CD14-positive monocyte (primary cell): ENCODE results near the gene CASS4. TPM values are rescaled to one million over a fixed set of nuclear protein-coding genes. Genes with fewer than 3 reads are reported as not detected.

ENCODE experiments used
- DNase-seq, 3 donors: peaks; one replicate each; pipeline ENCODE4 v3.0.0-alpha.2; 2011 to 2022
- H2AFZ ChIP-seq: 2 replicates; pipeline ENCODE4 v1.6.0; 2012; ENCODE audit warnings: mild to moderate bottlenecking, low read depth, low read length, inconsistent platforms; ENCODE audit not compliant: insufficient read depth, poor library complexity, severe bottlenecking
- H3K27ac ChIP-seq, 2 donors: 1 replicate in 1 of 2; 2 replicates in 1 of 2; pipeline ENCODE4 v1.5.1; 2012 to 2013; ENCODE audit warnings: low read length in 2 of 2, control low read depth in 1 of 2, inconsistent platforms in 1 of 2, low read depth in 1 of 2, mild to moderate bottlenecking in 1 of 2
- H3K27me3 ChIP-seq, 2 donors: one replicate each; pipeline versions ENCODE4 v1.6.0 to v1.6.1; 2011 to 2013; ENCODE audit warnings: low read length in 2 of 2; ENCODE audit not compliant: control insufficient read depth in 2 of 2, insufficient read depth in 2 of 2
- H3K36me3 ChIP-seq, 2 donors: replicated peaks in 1 of 2; 1 replicate in 1 of 2; 2 replicates in 1 of 2; pipeline versions ENCODE4 v1.5.1 to v1.6.1; 2012 to 2013; ENCODE audit warnings: low read length in 2 of 2, control low read depth in 1 of 2, inconsistent platforms in 1 of 2, mild to moderate bottlenecking in 1 of 2; ENCODE audit not compliant: insufficient read depth in 2 of 2, control insufficient read depth in 1 of 2
- H3K4me1 ChIP-seq, 2 donors: 1 replicate in 1 of 2; 2 replicates in 1 of 2; pipeline versions ENCODE4 v1.5.1 to v1.6.1; 2012 to 2013; ENCODE audit warnings: low read length in 2 of 2, control low read depth in 1 of 2, inconsistent platforms in 1 of 2, mild to moderate bottlenecking in 1 of 2, moderate library complexity in 1 of 2; ENCODE audit not compliant: insufficient read depth in 2 of 2, control insufficient read depth in 1 of 2
- H3K4me2 ChIP-seq: replicated peaks from 2 replicates; pipeline ENCODE3; 2012; ENCODE audit warnings: low read length, moderate library complexity, mild to moderate bottlenecking; ENCODE audit not compliant: poor library complexity, severe bottlenecking; ENCODE audit errors: extremely low read depth
- H3K4me3 ChIP-seq, 3 experiments: fragments of 200-600 bp in 1 of 3; sonication (generic) in 1 of 3; replicated peaks in 1 of 3; 1 replicate in 2 of 3; 2 replicates in 1 of 3; pipeline ENCODE4 v1.5.1; 2011 to 2013; ENCODE audit warnings: low read length in 3 of 3, mild to moderate bottlenecking in 3 of 3, control low read depth in 2 of 3, low read depth in 2 of 3, inconsistent platforms in 1 of 3, moderate library complexity in 1 of 3
- H3K79me2 ChIP-seq: 2 replicates; pipeline ENCODE4 v1.6.0; 2012; ENCODE audit warnings: mild to moderate bottlenecking, control low read depth, inconsistent platforms, low read length, moderate library complexity; ENCODE audit not compliant: insufficient read depth
- H3K9ac ChIP-seq: 2 replicates; pipeline ENCODE4 v1.6.0; 2017; ENCODE audit warnings: low read length, mild to moderate bottlenecking; ENCODE audit not compliant: insufficient read depth, poor library complexity, severe bottlenecking
- H3K9me3 ChIP-seq, 2 donors: replicated peaks in 1 of 2; 1 replicate in 1 of 2; 2 replicates in 1 of 2; pipeline versions ENCODE4 v1.5.1 to v1.6.1; 2012 to 2013; ENCODE audit warnings: low read length in 2 of 2, control low read depth in 1 of 2; ENCODE audit not compliant: control insufficient read depth in 1 of 2, insufficient read depth in 1 of 2
- H4K20me1 ChIP-seq: 2 replicates; pipeline ENCODE4 v1.6.0; 2012; ENCODE audit warnings: mild to moderate bottlenecking, low read length, control low read depth, moderate library complexity; ENCODE audit not compliant: insufficient read depth
- H3K27ac Mint-ChIP-seq, 7 donors: one replicate each; pipeline ENCODE4 v1.8.0; 2020; ENCODE audit warnings: mild to moderate bottlenecking in 7 of 7, mixed read lengths in 7 of 7, moderate library complexity in 6 of 7, inconsistent platforms in 2 of 7
- H3K27me3 Mint-ChIP-seq, 3 donors: one replicate each; pipeline ENCODE4 v1.8.0; 2021 to 2022; ENCODE audit warnings: low read depth in 3 of 3, mild to moderate bottlenecking in 3 of 3, mixed read lengths in 3 of 3, moderate library complexity in 3 of 3, inconsistent platforms in 1 of 3
- H3K36me3 Mint-ChIP-seq, 2 donors: one replicate each; pipeline ENCODE4 v1.8.0; 2020; ENCODE audit warnings: mixed read lengths in 2 of 2, inconsistent platforms in 1 of 2, mild to moderate bottlenecking in 1 of 2
- H3K4me1 Mint-ChIP-seq: one replicate; pipeline ENCODE4 v1.8.0; 2020; ENCODE audit warnings: mild to moderate bottlenecking, mixed read lengths
- H3K4me3 Mint-ChIP-seq, 2 donors: one replicate each; pipeline ENCODE4 v1.8.0; 2020; ENCODE audit warnings: mild to moderate bottlenecking in 2 of 2, mixed read lengths in 2 of 2, moderate library complexity in 1 of 2
- H3K9me3 Mint-ChIP-seq, 7 donors: one replicate each; pipeline ENCODE4 v1.8.0; 2020 to 2022; ENCODE audit warnings: mixed read lengths in 7 of 7, mild to moderate bottlenecking in 6 of 7, moderate library complexity in 6 of 7, inconsistent platforms in 2 of 7
- WGBS: methylation state at CpG from one replicate; pipeline ENCODE4 v1.1.5; 2013; ENCODE audit warnings: missing lambda C conversion rate; ENCODE audit not compliant: insufficient coverage; 5-methylcytosine and 5-hydroxymethylcytosine counted together
- intact Hi-C, 2 donors: fragments of 100-400 bp; cut with micrococcal nuclease; formaldehyde crosslinking; loops; one replicate each; pipeline versions ENCODE4 v1.15.0 to v1.15.1; 2023
- polyA plus RNA-seq, 3 donors: library from polyadenylated mRNA; depleted of rRNA in 1 of 3; unstranded in 2 of 3; stranded (reverse) in 1 of 3; fragments of 300-500 nt in 2 of 3; fragments of >200 nt in 1 of 3; fragmentation: Illumina TruSeq in 2 of 3; gene quantifications; 1 replicate in 2 of 3; 2 replicates in 1 of 3; pipeline ENCODE4 v1.2.3, GENCODE V29; 2012 to 2021
- TF ChIP-seq, protein P1 (sequence below): fragments of 200-600 bp; IDR thresholded peaks from one replicate; pipeline ENCODE4 v1.8.0; 2022; ENCODE audit warnings: antibody characterized with exemption, mild to moderate bottlenecking

CASS4 gene
- polyA plus RNA-seq, 3 donors = 1.9 to 7.4 (median 6.1) TPM

DNA sequence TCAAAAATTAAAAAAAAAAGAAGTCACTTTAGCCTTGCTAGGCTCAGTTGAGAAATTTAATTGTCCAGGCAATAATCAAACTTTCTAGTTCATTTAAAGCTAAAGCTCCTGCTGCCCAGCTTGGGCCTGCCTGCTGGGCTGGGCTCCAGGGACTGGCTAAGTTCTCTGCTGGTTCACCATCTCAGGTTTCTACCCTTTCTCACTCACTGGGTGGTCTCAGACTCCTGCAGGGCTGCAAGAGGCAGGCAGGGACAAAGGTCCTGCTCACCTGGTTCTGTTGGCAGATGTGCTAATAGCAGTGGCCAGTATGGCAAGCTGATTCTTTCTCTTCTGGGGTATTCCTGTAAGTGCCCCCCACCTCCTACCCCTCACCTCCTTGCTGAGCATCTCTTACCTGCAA lies 35.2 kb downstream of the CASS4 start:
- Histone ChIP-seq H3K4me2 (no peak overlapping the region), H3K9ac (no peak overlapping the region)
- no peak overlapping the region for H3K4me3 Mint-ChIP-seq

DNA sequence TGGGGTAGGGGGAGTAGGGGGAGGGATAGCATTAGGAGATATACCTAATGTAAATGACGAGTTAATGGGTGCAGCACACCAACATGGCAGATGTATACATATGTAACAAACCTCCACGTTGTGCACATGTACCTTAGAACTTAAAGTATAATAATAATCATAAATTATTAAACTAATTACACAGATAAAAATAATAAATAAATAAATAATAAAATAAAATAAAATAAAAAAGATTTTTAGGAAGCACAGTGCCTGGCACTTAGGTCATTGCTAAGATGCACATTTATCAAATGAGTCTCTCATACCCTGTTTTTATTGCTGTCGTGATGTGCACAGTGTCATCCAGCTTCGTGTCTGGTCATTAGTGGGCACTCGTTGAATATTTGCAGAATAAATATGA lies 37.4 kb downstream of the CASS4 start:
- H3K27me3 ChIP-seq = no peaks in the 10 kb centered on the region
- Mint-ChIP-seq H3K4me1 (peaks cover 8% of the 10 kb centered on the region), H3K27ac (no peak overlapping the region), H3K9me3 (no peaks in the 10 kb centered on the region), H3K4me3 (no peak overlapping the region), H3K27me3 (peaks cover 1 to 17% (median 4%) of the 10 kb centered on the region in 3 donors), H3K36me3 (peaks cover 31 to 52% of the 10 kb centered on the region in 2 donors)
- no peak overlapping the region for H3K4me3 ChIP-seq
- H3K79me2 ChIP-seq = no peaks in the 10 kb centered on the region
- H3K27ac ChIP-seq = no peak overlapping the region
- DNase-seq = no peak
- H4K20me1 ChIP-seq = no peaks in the 10 kb centered on the region
- H3K9ac ChIP-seq = no peak overlapping the region
- H3K36me3 ChIP-seq = peaks cover 8 to 22% of the 10 kb centered on the region in 2 donors
- no CpG with 5 or more reads among the region's 5 CpGs for WGBS
- TF ChIP-seq, protein P1, sequence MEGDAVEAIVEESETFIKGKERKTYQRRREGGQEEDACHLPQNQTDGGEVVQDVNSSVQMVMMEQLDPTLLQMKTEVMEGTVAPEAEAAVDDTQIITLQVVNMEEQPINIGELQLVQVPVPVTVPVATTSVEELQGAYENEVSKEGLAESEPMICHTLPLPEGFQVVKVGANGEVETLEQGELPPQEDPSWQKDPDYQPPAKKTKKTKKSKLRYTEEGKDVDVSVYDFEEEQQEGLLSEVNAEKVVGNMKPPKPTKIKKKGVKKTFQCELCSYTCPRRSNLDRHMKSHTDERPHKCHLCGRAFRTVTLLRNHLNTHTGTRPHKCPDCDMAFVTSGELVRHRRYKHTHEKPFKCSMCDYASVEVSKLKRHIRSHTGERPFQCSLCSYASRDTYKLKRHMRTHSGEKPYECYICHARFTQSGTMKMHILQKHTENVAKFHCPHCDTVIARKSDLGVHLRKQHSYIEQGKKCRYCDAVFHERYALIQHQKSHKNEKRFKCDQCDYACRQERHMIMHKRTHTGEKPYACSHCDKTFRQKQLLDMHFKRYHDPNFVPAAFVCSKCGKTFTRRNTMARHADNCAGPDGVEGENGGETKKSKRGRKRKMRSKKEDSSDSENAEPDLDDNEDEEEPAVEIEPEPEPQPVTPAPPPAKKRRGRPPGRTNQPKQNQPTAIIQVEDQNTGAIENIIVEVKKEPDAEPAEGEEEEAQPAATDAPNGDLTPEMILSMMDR = no peak
- H3K9me3 ChIP-seq = no peaks in the 10 kb centered on the region
- intact Hi-C loops = no loop called here
- H3K4me1 ChIP-seq = peaks cover 5 to 10% of the 10 kb centered on the region in 2 donors
- H3K4me2 ChIP-seq = no peak overlapping the region
- H2AFZ ChIP-seq = no peak overlapping the region

More for the DNA sequence above, 35.2 kb downstream of the CASS4 start:
- Histone ChIP-seq H3K79me2 (no peaks in the 10 kb centered on the region), H4K20me1 (no peaks in the 10 kb centered on the region), H3K27ac (no peak overlapping the region), H3K4me1 (peaks cover 1 to 8% of the 10 kb centered on the region in 2 donors), H2AFZ (no peak overlapping the region), H3K27me3 (no peaks in the 10 kb centered on the region), H3K4me3 (no peak overlapping the region), H3K9me3 (no peaks in the 10 kb centered on the region), H3K36me3 (peaks cover 7 to 9% of the 10 kb centered on the region in 2 donors)
- Mint-ChIP-seq H3K27ac (peak overlapping the region in 1 of 7 donors; percentile 70), H3K9me3 (no peaks in the 10 kb centered on the region), H3K4me1 (peaks cover 12% of the 10 kb centered on the region), H3K27me3 (peaks cover 1 to 24% (median 6%) of the 10 kb centered on the region in 3 donors), H3K36me3 (peaks cover 24 to 40% of the 10 kb centered on the region in 2 donors)
- no peak for DNase-seq
- TF ChIP-seq, protein P1 = no peak
- intact Hi-C loops = no loop called here
